SK-N-SH (cell line): ENCODE results near the gene ZNF366. TPM values are rescaled to one million over a fixed set of nuclear protein-coding genes. Genes with fewer than 3 reads are reported as not detected.

Source experiments
- CTCF ChIA-PET: fragments of 300-600, 350-600 bp; formaldehyde crosslinking; extraction: SDS; loops from one replicate; lab custom pipeline; 2021; lab: Yijun Ruan, JAX
- POLR2A ChIA-PET: fragments of 350-600 bp; sonication (Branson Sonifier 250); formaldehyde crosslinking; extraction: SDS; loops from one replicate; lab custom pipeline; 2020; ENCODE audit warnings: antibody characterized with exemption, inconsistent platforms; lab: Yijun Ruan, JAX
- DNase-seq: peaks from one replicate; pipeline ENCODE4 v3.0.0; 2012
- H2AFZ ChIP-seq: fragments of 200-600 bp; sonication (generic); 2 replicates; pipeline ENCODE4 v1.8.1; 2016; ENCODE audit warnings: antibody characterized with exemption, mild to moderate bottlenecking, low read depth
- H3F3A ChIP-seq: fragments of 200-600 bp; sonication (generic); replicated peaks from 2 replicates; pipeline ENCODE3; 2016; ENCODE audit warnings: antibody characterized with exemption, mild to moderate bottlenecking; ENCODE audit not compliant: insufficient read depth
- H3K27ac ChIP-seq, 2 experiments: fragments of 200-500 bp in 1 of 2; fragments of 200-600 bp in 1 of 2; sonication (Bioruptor generic) in 1 of 2; sonication (generic), shearing (Covaris generic) in 1 of 2; 2 replicates each; pipeline versions ENCODE4 v1.5.1 to v1.6.1; 2014 to 2016; ENCODE audit warnings: low read depth in 2 of 2, inconsistent platforms in 1 of 2, low read length in 1 of 2, mild to moderate bottlenecking in 1 of 2, mixed read lengths in 1 of 2
- H3K27me3 ChIP-seq: fragments of 200-600 bp; sonication (generic), shearing (Covaris generic); 2 replicates; pipeline ENCODE4 v1.6.1; 2016; ENCODE audit warnings: mixed run types; ENCODE audit not compliant: insufficient read depth
- H3K36me3 ChIP-seq, 2 experiments: fragments of 200-500 bp in 1 of 2; fragments of 200-600 bp in 1 of 2; sonication (Bioruptor generic) in 1 of 2; sonication (generic) in 1 of 2; replicated peaks in 1 of 2; 2 replicates each; pipeline versions ENCODE3 to v1.5.1; 2014 to 2016; ENCODE audit warnings: low read length in 1 of 2, mild to moderate bottlenecking in 1 of 2; ENCODE audit not compliant: insufficient read depth in 2 of 2, control insufficient read depth in 1 of 2
- H3K4me1 ChIP-seq, 2 experiments: fragments of 200-500 bp in 1 of 2; fragments of 200-600 bp in 1 of 2; sonication (Bioruptor generic) in 1 of 2; sonication (generic), shearing (Covaris generic) in 1 of 2; 2 replicates each; pipeline versions ENCODE4 v1.5.1 to v1.6.1; 2014 to 2016; ENCODE audit warnings: low read depth in 1 of 2, low read length in 1 of 2, mixed run types in 1 of 2; ENCODE audit not compliant: insufficient read depth in 2 of 2, control insufficient read depth in 1 of 2
- H3K4me2 ChIP-seq: fragments of 200-600 bp; sonication (generic), shearing (Covaris generic); 2 replicates; pipeline ENCODE4 v1.6.1; 2017; ENCODE audit warnings: mixed run types
- H3K4me3 ChIP-seq, 2 experiments: fragments of 200-500 bp in 1 of 2; fragments of 200-600 bp in 1 of 2; sonication (Bioruptor generic) in 1 of 2; sonication (generic), shearing (Covaris generic) in 1 of 2; 2 replicates each; pipeline versions ENCODE4 v1.5.1 to v1.8.1; 2014 to 2016; ENCODE audit warnings: low read depth in 2 of 2, inconsistent platforms in 1 of 2, low read length in 1 of 2, mild to moderate bottlenecking in 1 of 2, mixed read lengths in 1 of 2, moderate library complexity in 1 of 2
- H3K79me2 ChIP-seq: fragments of 200-600 bp; sonication (generic); 2 replicates; pipeline ENCODE4 v1.8.1; 2017; ENCODE audit warnings: mild to moderate bottlenecking; ENCODE audit not compliant: insufficient read depth
- H3K9ac ChIP-seq: fragments of 200-600 bp; sonication (generic); 2 replicates; pipeline ENCODE4 v1.6.1; 2017; ENCODE audit warnings: mixed run types
- H3K9me2 ChIP-seq: fragments of 200-600 bp; sonication (generic); 2 replicates; pipeline ENCODE4 v1.6.1; 2017; ENCODE audit warnings: mixed run types
- H3K9me3 ChIP-seq: fragments of 200-600 bp; sonication (generic); 2 replicates; pipeline ENCODE4 v1.6.1; 2017; ENCODE audit warnings: mixed run types, mild to moderate bottlenecking, moderate library complexity
- H4K20me1 ChIP-seq: fragments of 200-600 bp; sonication (generic); 2 replicates; pipeline ENCODE4 v1.6.1; 2017; ENCODE audit warnings: mild to moderate bottlenecking, mixed run types; ENCODE audit not compliant: insufficient read depth
- ELF1 ChIP-seq: IDR thresholded peaks from 2 replicates; pipeline ENCODE4 v1.4.0; 2012
- EZH2phosphoT487 ChIP-seq: fragments of 200-600 bp; sonication (generic); IDR thresholded peaks from 2 replicates; pipeline ENCODE4 v1.6.1; 2017; ENCODE audit warnings: low read depth, mixed run types, mild to moderate bottlenecking, antibody characterized with exemption, moderate library complexity, borderline replicate concordance
- FOXM1 ChIP-seq: IDR thresholded peaks from 2 replicates; pipeline ENCODE4 v1.4.0; 2012; ENCODE audit warnings: low read depth, mild to moderate bottlenecking
- GABPA ChIP-seq: IDR thresholded peaks from 2 replicates; pipeline ENCODE4 v1.4.0; 2012; ENCODE audit warnings: low read depth, mild to moderate bottlenecking
- JUND ChIP-seq: IDR thresholded peaks from 2 replicates; pipeline ENCODE4 v1.4.0; 2012
- NFIC ChIP-seq: IDR thresholded peaks from 2 replicates; pipeline ENCODE4 v1.4.0; 2012; ENCODE audit warnings: borderline replicate concordance
- PBX3 ChIP-seq: IDR thresholded peaks from 2 replicates; pipeline ENCODE4; 2012
- RFX5 ChIP-seq: IDR thresholded peaks from 2 replicates; pipeline ENCODE4 v1.6.1; 2012; ENCODE audit warnings: mild to moderate bottlenecking, improper control_type of control experiment, low read length
- RXRA ChIP-seq: IDR thresholded peaks from 2 replicates; pipeline ENCODE4 v1.4.0; 2012; ENCODE audit warnings: low read depth, mild to moderate bottlenecking, borderline replicate concordance
- SIN3A ChIP-seq: IDR thresholded peaks from 2 replicates; pipeline ENCODE4 v1.6.1; 2012; ENCODE audit warnings: low read depth, mild to moderate bottlenecking, low read length, moderate library complexity, borderline replicate concordance
- TCF12 ChIP-seq: IDR thresholded peaks from 2 replicates; pipeline ENCODE4 v1.4.0; 2012
- WGBS: methylation state at CpG from one replicate; pipeline ENCODE4 v1.1.6; 2017; ENCODE audit warnings: low lambda C conversion rate; 5-methylcytosine and 5-hydroxymethylcytosine counted together
- polyA plus RNA-seq, 3 experiments: library from polyadenylated mRNA; depleted of rRNA; stranded (reverse); fragments of >200 nt; gene quantifications; 2 replicates each; pipeline ENCODE4 v1.2.3, GENCODE V29; 2012
- TF ChIP-seq, protein P1 (sequence below): IDR thresholded peaks from 2 replicates; pipeline ENCODE4 v1.4.0; 2012; ENCODE audit warnings: low read depth, borderline replicate concordance
- TF ChIP-seq, protein P2 (sequence below): fragments of 200-600 bp; sonication (generic); IDR thresholded peaks from 2 replicates; pipeline ENCODE4 v1.6.1; 2017; ENCODE audit warnings: antibody characterized with exemption, mild to moderate bottlenecking, moderate library complexity
- TF ChIP-seq, protein P3 (sequence below): IDR thresholded peaks from 2 replicates; pipeline ENCODE4 v1.4.0; 2012; ENCODE audit warnings: low read depth

The ZNF366 gene
- polyA plus RNA-seq, 1 of the 3 experiments (the other 2 are of a cell fraction), result not detected

- Histone ChIP-seq H3K4me3 (no peak overlapping the region), H3K9me2 (no peaks in the 10 kb centered on the region), H3K79me2 (no peaks in the 10 kb centered on the region), H3F3A (no peaks in the 10 kb centered on the region), H2AFZ (no peak overlapping the region), H3K4me2 (no peak overlapping the region), H3K27me3 (no peaks in the 10 kb centered on the region), H3K9ac (no peak overlapping the region), H3K27ac (no peak overlapping the region), H3K4me1 (no peaks in the 10 kb centered on the region), H3K36me3 (no peaks in the 10 kb centered on the region), H4K20me1 (no peaks in the 10 kb centered on the region), H3K9me3 (no peaks in the 10 kb centered on the region)
- ChIA-PET CTCF (no interaction called here), POLR2A (no interaction called here)
- no peak for TF ChIP-seq EZH2phosphoT487
- TF ChIP-seq JUND, result no peak
- TF ChIP-seq GABPA, result no peak
- TF ChIP-seq, protein P1, sequence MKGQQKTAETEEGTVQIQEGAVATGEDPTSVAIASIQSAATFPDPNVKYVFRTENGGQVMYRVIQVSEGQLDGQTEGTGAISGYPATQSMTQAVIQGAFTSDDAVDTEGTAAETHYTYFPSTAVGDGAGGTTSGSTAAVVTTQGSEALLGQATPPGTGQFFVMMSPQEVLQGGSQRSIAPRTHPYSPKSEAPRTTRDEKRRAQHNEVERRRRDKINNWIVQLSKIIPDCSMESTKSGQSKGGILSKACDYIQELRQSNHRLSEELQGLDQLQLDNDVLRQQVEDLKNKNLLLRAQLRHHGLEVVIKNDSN, result no peak
- no peak for TF ChIP-seq NFIC
- DNase-seq, result no peak
Measured at GRCh38 chr5:72478276-72478675, 28.9 kb downstream of the ZNF366 start.

DNA sequence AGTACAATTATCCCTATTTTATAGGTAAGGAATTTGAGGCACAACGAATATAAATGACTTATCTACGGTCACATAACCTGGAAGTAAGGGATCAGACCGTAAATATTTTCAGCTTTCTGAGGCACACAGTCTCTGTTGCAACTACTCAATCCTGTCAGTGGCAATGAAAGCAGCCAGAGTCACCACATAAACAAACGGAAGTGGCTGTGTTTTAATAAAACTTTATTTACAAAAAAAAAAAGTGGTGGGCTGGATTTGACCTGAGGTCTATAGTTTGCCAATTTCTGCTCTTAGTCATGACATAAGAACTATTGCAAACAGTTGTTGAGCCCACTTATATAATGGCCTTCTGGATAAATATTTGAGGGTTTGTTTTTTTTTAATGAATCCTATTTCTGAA lies 29.6 kb downstream of the ZNF366 start:
- WGBS, result 85% methylated on average over 4 of the region's 4 CpGs
- Histone ChIP-seq H3K9ac (no peak overlapping the region), H3K9me3 (no peaks in the 10 kb centered on the region), H3K27me3 (no peaks in the 10 kb centered on the region), H3K4me3 (no peak overlapping the region), H3K4me1 (no peaks in the 10 kb centered on the region), H4K20me1 (no peaks in the 10 kb centered on the region), H3F3A (no peaks in the 10 kb centered on the region), H3K4me2 (no peak overlapping the region), H3K27ac (peak overlapping the region in 1 of 2 experiments; percentile 50; a peak in 1 of 4 replicates), H3K9me2 (no peaks in the 10 kb centered on the region), H3K79me2 (no peaks in the 10 kb centered on the region), H2AFZ (no peak overlapping the region), H3K36me3 (no peaks in the 10 kb centered on the region)
- DNase-seq, result no peak
- POLR2A ChIA-PET, result no interaction called here
- TF ChIP-seq RFX5, result no peak
- TF ChIP-seq TCF12, result no peak
- TF ChIP-seq SIN3A, result no peak
- TF ChIP-seq RXRA, result no peak
- no peak for TF ChIP-seq ELF1
- TF ChIP-seq, protein P2, sequence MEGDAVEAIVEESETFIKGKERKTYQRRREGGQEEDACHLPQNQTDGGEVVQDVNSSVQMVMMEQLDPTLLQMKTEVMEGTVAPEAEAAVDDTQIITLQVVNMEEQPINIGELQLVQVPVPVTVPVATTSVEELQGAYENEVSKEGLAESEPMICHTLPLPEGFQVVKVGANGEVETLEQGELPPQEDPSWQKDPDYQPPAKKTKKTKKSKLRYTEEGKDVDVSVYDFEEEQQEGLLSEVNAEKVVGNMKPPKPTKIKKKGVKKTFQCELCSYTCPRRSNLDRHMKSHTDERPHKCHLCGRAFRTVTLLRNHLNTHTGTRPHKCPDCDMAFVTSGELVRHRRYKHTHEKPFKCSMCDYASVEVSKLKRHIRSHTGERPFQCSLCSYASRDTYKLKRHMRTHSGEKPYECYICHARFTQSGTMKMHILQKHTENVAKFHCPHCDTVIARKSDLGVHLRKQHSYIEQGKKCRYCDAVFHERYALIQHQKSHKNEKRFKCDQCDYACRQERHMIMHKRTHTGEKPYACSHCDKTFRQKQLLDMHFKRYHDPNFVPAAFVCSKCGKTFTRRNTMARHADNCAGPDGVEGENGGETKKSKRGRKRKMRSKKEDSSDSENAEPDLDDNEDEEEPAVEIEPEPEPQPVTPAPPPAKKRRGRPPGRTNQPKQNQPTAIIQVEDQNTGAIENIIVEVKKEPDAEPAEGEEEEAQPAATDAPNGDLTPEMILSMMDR, result no peak
- TF ChIP-seq, protein P3, sequence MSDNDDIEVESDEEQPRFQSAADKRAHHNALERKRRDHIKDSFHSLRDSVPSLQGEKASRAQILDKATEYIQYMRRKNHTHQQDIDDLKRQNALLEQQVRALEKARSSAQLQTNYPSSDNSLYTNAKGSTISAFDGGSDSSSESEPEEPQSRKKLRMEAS, result no peak
- no peak for TF ChIP-seq FOXM1
- no peak for TF ChIP-seq EZH2phosphoT487
- TF ChIP-seq PBX3, result no peak
- CTCF ChIA-PET, result interaction anchor here (0.8 to 1.0 kb wide), 3 partner anchors 11 to 122 kb away, joined by 3 read pairs; no protein-coding TSS in a partner anchor
